ENCODE results near the gene GRID1.

Gene GRID1

GRCh38 chr10:85602306-85602705 lies 764.3 kb downstream of the GRID1 start:
- no peak for DNase-seq

GRCh38 chr10:85601526-85601925 lies 765.1 kb downstream of the GRID1 start:
- no peak for DNase-seq

GRCh38 chr10:85600744-85601081 lies 765.9 kb downstream of the GRID1 start:
- DNase-seq = no peak

GRCh38 chr10:85600026-85600743 lies 766.4 kb downstream of the GRID1 start:
- DNase-seq = no peak

- DNase-seq = no peak
These were observed 767.5 kb downstream of the GRID1 start for GRCh38 chr10:85599081-85599480.

- no peak for DNase-seq
These were observed 767.9 kb downstream of the GRID1 start for GRCh38 chr10:85598646-85599045.

- DNase-seq = no peak
These were observed 769.6 kb downstream of the GRID1 start for GRCh38 chr10:85597006-85597405.

GRCh38 chr10:85596389-85596788 lies 770.2 kb downstream of the GRID1 start:
- DNase-seq = no peak

GRCh38 chr10:85594239-85594638 lies 772.4 kb downstream of the GRID1 start:
- no peak for DNase-seq

GRCh38 chr10:85593226-85593772 lies 773.3 kb downstream of the GRID1 start:
- DNase-seq = no peak

- no peak for DNase-seq
These were observed 785.2 kb downstream of the GRID1 start for GRCh38 chr10:85581371-85581770.

GRCh38 chr10:85580585-85580984 lies 786.0 kb downstream of the GRID1 start:
- no peak for DNase-seq

GRCh38 chr10:85578860-85579259 lies 787.7 kb downstream of the GRID1 start:
- no peak for DNase-seq

- DNase-seq = no peak
These were observed 791.2 kb downstream of the GRID1 start for GRCh38 chr10:85575441-85575840.

GRCh38 chr10:85570871-85571270 lies 795.7 kb downstream of the GRID1 start:
- no peak for DNase-seq

- DNase-seq = no peak
These were observed 801.2 kb downstream of the GRID1 start for GRCh38 chr10:85565381-85565780.

- DNase-seq = no peak
These were observed 808.1 kb downstream of the GRID1 start for GRCh38 chr10:85558533-85558932.

- no peak for DNase-seq
These were observed 808.9 kb downstream of the GRID1 start for GRCh38 chr10:85557706-85558105.

GRCh38 chr10:85557077-85557476 lies 809.5 kb downstream of the GRID1 start:
- DNase-seq = no peak

Measured in NCI-H774 (cell line).